Right atrium auricular region (tissue), 2 donors: ENCODE data around the gene SERPINB12. TPM values are rescaled to one million over a fixed set of nuclear protein-coding genes. Genes with fewer than 3 reads are reported as not detected.

ENCODE experiments used
- DNase-seq: peaks from one replicate; pipeline ENCODE4 v3.0.0-alpha.2; 2019; ENCODE audit warnings: low spot score
- H3K27ac ChIP-seq, 2 donors: fragments of 200-600 bp; sonication (generic); 1 replicate in 1 of 2; 2 replicates in 1 of 2; pipeline ENCODE4 v1.5.1; 2016 to 2019
- H3K27me3 ChIP-seq, 2 donors: fragments of 200-600 bp; sonication (generic); one replicate each; pipeline versions ENCODE4 v1.5.1 to v1.6.0; 2017 to 2019
- H3K36me3 ChIP-seq: fragments of 200-600 bp; sonication (generic); one replicate; pipeline ENCODE4 v1.5.1; 2016
- H3K4me1 ChIP-seq, 2 donors: fragments of 200-600 bp; sonication (generic); one replicate each; pipeline versions ENCODE4 v1.5.1 to v1.6.0; 2017 to 2019
- H3K4me3 ChIP-seq, 2 donors: fragments of 200-600 bp; sonication (generic); 1 replicate in 1 of 2; 2 replicates in 1 of 2; pipeline ENCODE4 v1.5.1; 2017 to 2019; ENCODE audit warnings: mild to moderate bottlenecking in 1 of 2, moderate library complexity in 1 of 2
- H3K9me3 ChIP-seq, 2 donors: fragments of 200-600 bp; sonication (generic); one replicate each; pipeline ENCODE4 v1.5.1; 2019
- CTCF ChIP-seq, 2 donors: fragments of 200-600 bp; sonication (generic); IDR thresholded peaks; one replicate each; pipeline ENCODE4 v1.5.1; 2019; ENCODE audit warnings: antibody characterized with exemption in 2 of 2
- total RNA-seq, 2 donors: library from RNA; depleted of rRNA; stranded (reverse); fragments of >200 nt; gene quantifications; one replicate each; pipeline ENCODE4 v1.1.0, GENCODE V29; 2016

Gene SERPINB12
- total RNA-seq, 2 donors from 2014 or later = not detected

GRCh38 chr18:63591725-63592124 lies 49.6 kb downstream of the SERPINB12 start:
- no peak for TF ChIP-seq CTCF (IDR thresholded peaks at IDR 0.05)
- H3K36me3 ChIP-seq = no peaks in the 10 kb centered on the region
- no peak overlapping the region for H3K4me3 ChIP-seq
- H3K27ac ChIP-seq = no peak overlapping the region
- no peaks in the 10 kb centered on the region for H3K4me1 ChIP-seq
- no peak for DNase-seq
- no peaks in the 10 kb centered on the region for H3K9me3 ChIP-seq
- no peaks in the 10 kb centered on the region for H3K27me3 ChIP-seq

- no peak overlapping the region for H3K27ac ChIP-seq
- H3K9me3 ChIP-seq = no peaks in the 10 kb centered on the region
- no peak overlapping the region for H3K4me3 ChIP-seq
- no peaks in the 10 kb centered on the region for H3K36me3 ChIP-seq
- no peak for DNase-seq
- no peaks in the 10 kb centered on the region for H3K27me3 ChIP-seq
- no peaks in the 10 kb centered on the region for H3K4me1 ChIP-seq
- no peak for TF ChIP-seq CTCF (IDR thresholded peaks at IDR 0.05)
Measured at GRCh38 chr18:63592471-63592870, 50.3 kb downstream of the SERPINB12 start.

- no peaks in the 10 kb centered on the region for H3K36me3 ChIP-seq
- H3K27ac ChIP-seq = no peak overlapping the region
- no peaks in the 10 kb centered on the region for H3K27me3 ChIP-seq
- no peak for DNase-seq
- H3K9me3 ChIP-seq = no peaks in the 10 kb centered on the region
- H3K4me3 ChIP-seq = no peak overlapping the region
- TF ChIP-seq CTCF (IDR thresholded peaks at IDR 0.05) = no peak
- no peaks in the 10 kb centered on the region for H3K4me1 ChIP-seq
Measured at GRCh38 chr18:63596964-63597363, 54.8 kb downstream of the SERPINB12 start.

GRCh38 chr18:63603355-63603754 lies 61.2 kb downstream of the SERPINB12 start:
- no peak overlapping the region for H3K27ac ChIP-seq
- TF ChIP-seq CTCF (IDR thresholded peaks at IDR 0.05) = no peak
- H3K4me1 ChIP-seq = no peaks in the 10 kb centered on the region
- H3K9me3 ChIP-seq = no peaks in the 10 kb centered on the region
- H3K4me3 ChIP-seq = no peak overlapping the region
- H3K36me3 ChIP-seq = no peaks in the 10 kb centered on the region
- H3K27me3 ChIP-seq = no peaks in the 10 kb centered on the region
- no peak for DNase-seq

- H3K9me3 ChIP-seq = no peaks in the 10 kb centered on the region
- no peak overlapping the region for H3K27ac ChIP-seq
- no peaks in the 10 kb centered on the region for H3K36me3 ChIP-seq
- no peaks in the 10 kb centered on the region for H3K4me1 ChIP-seq
- no peak for DNase-seq
- no peak overlapping the region for H3K4me3 ChIP-seq
- no peak for TF ChIP-seq CTCF (IDR thresholded peaks at IDR 0.05)
- no peaks in the 10 kb centered on the region for H3K27me3 ChIP-seq
Measured at GRCh38 chr18:63603772-63604171, 61.6 kb downstream of the SERPINB12 start.

GRCh38 chr18:63604791-63605567 lies 62.8 kb downstream of the SERPINB12 start:
- Histone ChIP-seq H3K4me1 (no peaks in the 10 kb centered on the region), H3K27me3 (no peaks in the 10 kb centered on the region), H3K36me3 (no peaks in the 10 kb centered on the region), H3K27ac (no peak overlapping the region), H3K4me3 (no peak overlapping the region), H3K9me3 (no peaks in the 10 kb centered on the region)
- no peak for DNase-seq
- no peak for TF ChIP-seq CTCF (IDR thresholded peaks at IDR 0.05)
